Epithelial cell of esophagus (primary cell): ENCODE data around the gene RPL28.

Experiments used
- DNase-seq: peaks from one replicate; pipeline ENCODE4 v3.0.0; 2010; ENCODE audit warnings: low read depth
- H3K4me3 ChIP-seq: 2 replicates; pipeline ENCODE4 v1.5.1; 2011; ENCODE audit warnings: mild to moderate bottlenecking, low read length, control low read depth
- CTCF ChIP-seq: IDR thresholded peaks from 2 replicates; pipeline ENCODE4 v1.5.1; 2011; ENCODE audit warnings: low read depth, mild to moderate bottlenecking, low read length, control low read depth, inconsistent platforms; ENCODE audit not compliant: insufficient read depth; ENCODE audit errors: missing control alignments

The RPL28 gene

DNA sequence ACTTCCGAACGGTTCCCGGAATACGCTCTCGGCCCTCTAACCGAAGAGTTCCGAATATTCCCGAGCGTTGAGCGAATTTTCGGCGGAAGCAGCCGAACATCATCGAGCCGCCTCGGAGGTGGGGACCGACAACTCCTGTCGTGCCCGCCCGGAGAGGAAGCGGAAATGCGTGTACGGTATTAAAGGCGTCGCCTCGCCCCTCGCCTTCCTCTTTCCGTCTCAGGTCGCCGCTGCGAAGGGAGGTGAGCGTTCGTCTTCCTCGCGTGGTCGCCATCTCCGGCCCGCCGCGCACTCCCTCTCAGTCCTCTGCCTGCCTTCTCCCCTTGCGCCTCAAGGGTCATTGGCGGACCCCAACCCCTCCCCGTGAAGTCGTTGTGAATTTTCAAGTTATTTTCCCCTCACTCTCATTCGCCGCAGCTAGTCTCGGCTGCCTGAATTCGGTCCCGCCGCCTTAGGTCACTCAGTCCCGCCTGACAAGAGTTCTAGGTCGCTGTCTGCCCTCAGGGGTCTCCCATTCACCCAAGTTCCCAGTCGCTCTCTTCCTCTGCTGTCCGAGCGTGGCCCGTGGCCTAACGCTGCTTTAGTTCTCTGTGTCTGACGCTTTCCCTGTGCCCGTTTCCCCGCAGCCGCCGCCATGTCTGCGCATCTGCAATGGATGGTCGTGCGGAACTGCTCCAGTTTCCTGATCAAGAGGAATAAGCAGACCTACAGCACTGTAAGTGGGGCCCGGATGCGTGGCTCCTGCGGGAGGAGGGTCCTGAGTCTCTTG lies at the start of gene RPL28:
TSS of gene RPL28 (plus strand) at position 209 of the 769 bp plus-strand sequence. CDS start at position 635, 426 bp downstream.
- no peak for TF ChIP-seq CTCF
- H3K4me3 ChIP-seq: peak within 1 kb of the TSS; percentile 99
- peak; percentile 98 for DNase-seq

- H3K4me3 ChIP-seq: no peak overlapping the region
- no peak for TF ChIP-seq CTCF
- DNase-seq: peak; percentile 98
Observed at GRCh38 chr19:55336101-55336500, 49.6 kb upstream of the RPL28 start.

DNA sequence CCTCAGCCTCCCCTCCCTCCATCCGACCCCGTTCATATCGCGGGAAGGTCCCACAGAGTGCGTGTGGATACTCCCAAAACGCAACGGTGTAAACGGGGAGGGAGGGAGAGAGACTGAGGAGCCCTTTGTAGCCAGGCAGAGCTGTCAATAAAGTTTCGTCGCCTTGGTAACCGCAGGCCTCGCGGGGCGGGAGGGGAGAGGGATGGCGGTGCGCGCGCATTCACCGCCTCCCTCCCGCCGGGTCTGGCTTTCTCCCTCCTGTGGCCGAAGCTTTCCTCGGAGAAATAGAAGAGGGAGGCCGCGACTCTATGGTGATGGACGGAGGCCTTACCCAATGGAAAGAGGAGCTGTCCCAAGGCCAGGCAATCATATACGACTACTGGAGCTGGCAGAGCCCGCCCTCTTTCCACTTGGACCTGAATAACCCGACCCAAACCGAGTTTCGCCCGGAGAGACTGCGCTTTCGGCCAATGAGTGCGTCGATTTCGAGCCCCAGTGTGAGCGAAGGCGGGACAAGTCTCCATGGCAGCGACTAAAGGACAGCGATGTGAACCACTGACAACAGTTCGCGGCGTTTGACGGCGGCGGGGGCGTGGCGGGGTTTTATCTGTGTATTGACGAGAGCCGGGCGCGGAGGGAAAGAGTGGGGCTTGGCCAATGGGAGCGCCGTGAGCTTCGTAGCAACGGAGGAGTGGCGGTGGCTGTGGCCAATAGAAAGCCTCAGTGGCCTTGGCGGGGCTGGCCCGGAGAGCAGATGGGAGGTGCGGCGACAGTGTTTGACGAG lies 46.4 kb upstream of the RPL28 start, which contains the start of gene KMT5C:
TSS of gene KMT5C (plus strand) at position 772 of the 784 bp plus-strand sequence. CDS start 2,061 bp downstream, outside the sequence.
- peak; percentile 46 for TF ChIP-seq CTCF
- DNase-seq: peak; percentile 100
- H3K4me3 ChIP-seq: peak within 1 kb of the TSS; percentile 94

DNA sequence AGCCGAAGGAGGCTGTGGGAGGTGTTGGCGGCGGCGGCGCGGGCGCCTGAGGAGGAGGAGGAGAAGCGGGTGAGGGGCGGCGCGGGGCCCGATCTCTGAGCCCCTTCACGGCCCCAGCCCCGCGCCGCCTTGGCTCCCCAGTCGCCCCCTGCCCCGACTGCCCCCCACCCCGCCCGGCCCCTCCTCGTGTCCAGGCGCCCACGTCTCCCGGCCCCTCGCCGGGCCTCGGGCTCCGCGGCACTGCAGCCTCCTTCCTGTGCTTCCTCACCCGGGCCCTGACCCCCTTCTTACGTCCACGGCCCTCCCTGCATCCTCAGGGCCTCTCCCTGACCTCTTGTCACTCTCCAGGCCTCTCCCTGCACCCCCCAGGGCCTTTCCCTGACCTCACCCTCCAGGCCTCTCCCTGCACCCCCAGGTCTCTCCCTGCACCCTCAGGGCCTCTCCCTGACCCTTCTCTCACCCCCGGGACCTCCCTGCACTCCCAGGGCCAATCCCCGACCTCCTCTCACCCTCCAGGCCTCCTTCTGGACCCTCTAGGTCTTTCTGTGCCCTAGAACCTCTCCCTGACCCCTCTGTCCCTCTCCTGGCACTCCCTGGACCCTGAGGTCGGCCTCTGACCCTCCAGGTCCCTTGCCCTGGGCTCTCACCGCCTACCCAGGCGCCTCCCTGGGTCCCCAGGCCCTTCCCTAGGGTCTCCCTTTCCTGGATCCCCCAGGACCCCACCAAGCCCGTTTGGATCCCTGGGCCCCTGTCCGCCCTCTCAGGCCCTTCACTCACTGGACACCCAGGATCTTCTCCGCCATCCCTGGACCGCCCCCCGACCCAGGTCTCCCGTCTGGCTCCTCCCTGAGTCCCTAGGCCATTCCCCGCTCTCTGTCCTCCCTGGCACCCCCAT lies 45.6 kb upstream of the RPL28 start:
- DNase-seq: no peak
- TF ChIP-seq CTCF: no peak
- H3K4me3 ChIP-seq: peak overlapping the region; percentile 94

- no peak for DNase-seq
- no peak for TF ChIP-seq CTCF
- peak overlapping the region; percentile 94 for H3K4me3 ChIP-seq
Observed at GRCh38 chr19:55340784-55341147, 45.0 kb upstream of the RPL28 start.

- peak; percentile 55 for DNase-seq
- H3K4me3 ChIP-seq: peak overlapping the region; percentile 94
- TF ChIP-seq CTCF: no peak
Observed at GRCh38 chr19:55341171-55341588, 44.6 kb upstream of the RPL28 start.
